ENCODE measurements around the gene KCNE2.
A peak's percentile ranks its signal among the peaks of the same experiment; 100 is the strongest.

Gene KCNE2

GRCh38 chr21:34353182-34353581 lies 10.6 kb upstream of the KCNE2 start:
- no peak for TF ChIP-seq CTCF (IDR thresholded peaks at IDR 0.05)

- no peak for TF ChIP-seq CTCF (IDR thresholded peaks at IDR 0.05)
Observed at GRCh38 chr21:34354836-34355235, 9.0 kb upstream of the KCNE2 start.

GRCh38 chr21:34355570-34355969 lies 8.2 kb upstream of the KCNE2 start:
- TF ChIP-seq CTCF (IDR thresholded peaks at IDR 0.05) = no peak

- no peak for TF ChIP-seq CTCF (IDR thresholded peaks at IDR 0.05)
Observed at GRCh38 chr21:34357889-34358288, 5.9 kb upstream of the KCNE2 start.

GRCh38 chr21:34358866-34359265 lies 4.9 kb upstream of the KCNE2 start:
- TF ChIP-seq CTCF (IDR thresholded peaks at IDR 0.05) = no peak

GRCh38 chr21:34360488-34361241 lies 3.1 kb upstream of the KCNE2 start:
- no peak for TF ChIP-seq CTCF (IDR thresholded peaks at IDR 0.05)

GRCh38 chr21:34362136-34362444 lies 1.7 kb upstream of the KCNE2 start:
- 0 out of 2 replicates have a peak, but pooled peaks have one; percentile 14 for TF ChIP-seq CTCF (IDR thresholded peaks at IDR 0.05)

GRCh38 chr21:34362670-34363069 lies 1.1 kb upstream of the KCNE2 start:
- TF ChIP-seq CTCF (IDR thresholded peaks at IDR 0.05) = no peak

All from LNCAP (cell line).